Daoy (cell line): Measurements from ENCODE around the gene SBF1. TPM values are rescaled to one million over a fixed set of nuclear protein-coding genes. Genes with fewer than 3 reads are reported as not detected.
A peak's percentile ranks its signal among the peaks of the same experiment; 100 is the strongest.

ENCODE experiments used
- DNase-seq: peaks from one replicate; pipeline ENCODE4 v3.0.0-alpha.2; 2015; ENCODE audit warnings: low read depth
- total RNA-seq: library from RNA; depleted of rRNA; stranded (reverse); fragments of >200 nt; shearing (Covaris generic); gene quantifications from 2 replicates; pipeline ENCODE4 v1.2.3, GENCODE V29; 2014

The SBF1 gene
- total RNA-seq, 1 experiment from 2014 or later, result 40.5 TPM

GRCh38 chr22:50505776-50506610 is 31.2 kb upstream of the SBF1 start:
- DNase-seq, result peak; percentile 4

DNA sequence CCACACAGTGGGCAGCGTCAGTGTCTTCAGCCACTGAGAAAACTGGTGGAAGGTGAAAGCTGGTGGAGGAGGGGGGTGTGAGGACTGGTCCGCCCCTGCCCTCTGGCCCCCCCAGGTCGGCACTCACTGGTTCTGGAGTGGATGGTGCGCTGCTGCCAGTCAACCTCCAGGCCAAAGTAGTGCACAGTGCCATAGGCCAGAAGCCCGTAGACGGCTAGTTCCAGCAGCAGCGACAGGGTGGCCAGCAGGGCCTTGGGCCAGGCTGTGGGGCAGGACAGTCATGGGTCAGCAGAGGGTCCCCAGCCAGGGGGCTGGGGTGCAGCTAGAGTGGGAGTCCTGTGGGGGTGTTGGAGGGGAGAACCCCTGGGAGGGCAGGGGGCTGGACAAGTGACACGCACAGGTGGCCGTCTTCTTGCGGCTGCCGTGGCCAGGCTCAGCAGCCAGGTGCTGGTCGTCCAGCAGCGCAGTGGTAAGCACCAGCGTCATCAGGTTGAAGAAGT is 30.5 kb upstream of the SBF1 start:
- peak; percentile 1 for DNase-seq

DNA sequence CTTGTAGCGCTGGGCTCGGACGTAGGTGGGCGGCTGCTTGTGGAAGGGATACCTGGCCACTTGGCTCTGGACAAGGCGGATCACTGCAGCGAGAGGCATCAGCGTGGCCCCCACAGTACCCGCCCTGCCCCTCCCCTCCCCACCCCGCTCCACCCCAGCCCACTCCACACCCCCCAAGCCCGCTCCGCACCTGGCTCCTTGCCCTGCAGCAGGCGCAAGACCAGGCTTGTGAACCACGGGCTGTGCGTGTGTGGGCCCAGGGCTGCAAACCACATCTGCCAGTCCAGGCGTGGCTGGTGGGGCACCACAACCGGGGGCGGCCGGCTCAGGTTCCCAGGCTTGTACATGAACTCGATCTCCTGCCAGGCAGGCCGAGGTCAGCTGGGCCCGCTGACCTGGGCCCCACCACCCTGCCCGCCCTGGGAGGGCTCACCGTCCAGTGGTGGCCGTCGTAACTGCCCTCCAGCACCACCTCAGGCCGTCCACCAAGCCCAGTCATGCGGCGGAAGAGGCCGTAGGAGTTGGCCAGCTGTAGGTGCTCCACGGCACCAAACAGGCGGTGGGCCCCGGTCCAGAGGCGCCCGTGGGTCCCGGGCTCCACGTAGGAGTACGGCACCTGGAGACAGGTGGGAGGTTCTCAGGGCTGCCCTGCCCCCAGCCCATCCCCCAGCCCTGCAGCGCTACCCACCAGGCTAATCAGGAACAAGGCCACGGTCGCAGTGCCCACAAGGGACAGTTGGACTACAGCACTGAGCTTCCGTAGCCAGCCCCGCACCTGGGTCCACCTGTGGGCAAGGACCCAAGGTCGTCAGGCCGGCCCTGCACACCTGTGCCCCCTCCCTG is 29.8 kb upstream of the SBF1 start:
- DNase-seq, result peak; percentile 1

DNA sequence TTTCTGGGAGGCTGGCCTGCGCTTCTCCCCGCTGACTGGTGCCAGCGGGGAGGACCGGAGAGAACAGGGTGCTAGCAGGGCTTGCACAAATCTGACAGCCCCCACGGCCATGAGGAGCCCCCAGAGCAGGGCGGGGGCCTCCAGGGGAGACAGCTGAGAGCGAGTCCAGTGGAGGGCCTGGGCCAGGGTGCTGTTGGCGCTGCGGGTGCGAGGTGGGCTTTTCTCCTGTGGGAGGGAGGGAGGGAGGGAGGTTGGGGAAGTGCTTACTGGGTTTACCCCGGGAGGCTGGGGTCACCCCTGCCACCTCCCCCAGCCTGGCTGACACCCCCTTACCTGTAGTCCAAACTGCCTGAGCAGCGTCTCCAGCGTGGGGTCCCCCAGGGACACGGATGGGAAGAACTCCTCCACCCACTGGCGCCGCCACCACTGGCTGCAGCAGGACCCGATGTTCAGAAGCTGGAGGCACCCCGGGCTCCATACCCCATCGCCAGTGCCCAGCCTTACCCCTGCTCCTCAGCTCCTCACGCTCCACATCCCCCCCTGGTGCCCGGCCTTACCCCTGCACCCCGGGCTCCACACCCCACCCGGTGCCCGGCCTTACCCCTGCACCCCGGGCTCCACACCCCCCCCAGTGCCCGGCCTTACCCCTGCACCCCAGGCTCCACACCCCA is 28.8 kb upstream of the SBF1 start:
- DNase-seq, result peak; percentile 4

DNA sequence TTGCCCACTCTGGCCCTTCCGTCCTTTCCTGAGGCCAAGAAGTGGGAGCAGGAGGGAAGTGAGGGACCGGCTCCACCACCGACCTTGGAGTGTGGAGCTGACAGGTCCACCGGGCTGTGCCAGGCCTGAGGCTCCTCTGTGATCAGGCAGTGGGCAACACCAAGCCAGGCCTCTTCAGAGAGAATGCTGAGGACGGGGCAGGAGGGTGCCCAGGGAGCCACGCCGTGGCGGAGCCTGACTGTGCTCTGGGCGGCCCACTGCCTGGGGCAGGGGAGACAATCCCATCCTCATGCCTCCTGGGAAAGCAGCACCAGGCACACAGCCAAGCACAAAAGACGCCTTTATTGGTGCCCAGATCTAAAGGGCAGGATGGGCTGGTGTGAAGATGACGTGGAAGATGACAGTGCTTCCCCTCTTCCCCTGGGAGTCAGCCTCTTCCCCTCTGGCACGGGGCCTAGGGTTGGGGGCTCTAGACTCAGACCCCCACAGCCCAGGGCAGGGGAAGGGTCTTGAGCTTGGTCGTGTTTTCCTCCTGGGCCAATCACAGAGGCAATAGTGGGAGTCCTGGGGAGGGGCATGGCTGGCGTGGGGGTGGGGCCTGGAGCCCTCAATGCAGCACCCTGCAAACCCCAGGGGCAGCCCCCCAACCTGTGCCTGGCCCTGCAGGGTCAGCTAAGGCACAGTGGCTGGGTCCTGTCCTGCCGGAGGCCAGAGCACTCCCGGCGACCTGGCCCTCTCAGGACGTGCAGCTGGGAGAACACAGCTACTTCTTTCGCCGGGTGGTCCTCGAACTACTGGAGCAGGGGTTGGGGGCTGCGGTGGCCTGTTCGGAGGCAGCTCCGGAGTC is 28.0 kb upstream of the SBF1 start:
- peak; percentile 3 for DNase-seq

- peak; percentile 0 for DNase-seq
These were observed 27.3 kb upstream of the SBF1 start for GRCh38 chr22:50502096-50502495.

GRCh38 chr22:50500452-50500851 is 25.6 kb upstream of the SBF1 start:
- peak; percentile 4 for DNase-seq

DNA sequence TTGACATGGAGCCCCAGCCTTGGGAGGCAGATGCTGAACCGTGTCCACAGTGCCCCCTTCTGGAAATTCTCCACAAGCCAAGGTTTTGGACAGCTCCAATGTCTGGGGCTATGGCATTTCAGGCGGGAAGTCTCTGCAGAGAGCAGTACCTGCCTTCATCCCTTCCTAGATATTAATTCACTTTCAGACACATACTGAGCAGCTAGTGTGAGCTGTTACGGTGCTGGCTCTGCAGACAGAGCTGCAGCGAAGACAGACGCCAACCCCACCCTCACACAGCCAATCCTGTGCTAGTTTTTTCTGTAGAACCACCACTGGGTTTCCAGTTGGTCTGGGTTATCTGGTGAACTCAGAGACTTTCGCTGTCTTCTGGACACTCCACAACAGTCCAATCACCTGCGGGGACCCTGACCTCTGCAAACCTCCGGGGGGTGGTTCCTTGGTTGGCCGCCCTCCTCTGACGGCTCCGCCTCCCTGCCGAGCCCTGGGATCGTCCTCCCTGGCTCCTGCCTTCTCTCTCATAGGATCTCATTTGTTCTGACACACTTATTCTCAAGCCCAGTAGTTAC is 23.6 kb upstream of the SBF1 start:
- DNase-seq, result peak; percentile 77

GRCh38 chr22:50497093-50497492 is 22.3 kb upstream of the SBF1 start:
- DNase-seq, result peak; percentile 0

DNA sequence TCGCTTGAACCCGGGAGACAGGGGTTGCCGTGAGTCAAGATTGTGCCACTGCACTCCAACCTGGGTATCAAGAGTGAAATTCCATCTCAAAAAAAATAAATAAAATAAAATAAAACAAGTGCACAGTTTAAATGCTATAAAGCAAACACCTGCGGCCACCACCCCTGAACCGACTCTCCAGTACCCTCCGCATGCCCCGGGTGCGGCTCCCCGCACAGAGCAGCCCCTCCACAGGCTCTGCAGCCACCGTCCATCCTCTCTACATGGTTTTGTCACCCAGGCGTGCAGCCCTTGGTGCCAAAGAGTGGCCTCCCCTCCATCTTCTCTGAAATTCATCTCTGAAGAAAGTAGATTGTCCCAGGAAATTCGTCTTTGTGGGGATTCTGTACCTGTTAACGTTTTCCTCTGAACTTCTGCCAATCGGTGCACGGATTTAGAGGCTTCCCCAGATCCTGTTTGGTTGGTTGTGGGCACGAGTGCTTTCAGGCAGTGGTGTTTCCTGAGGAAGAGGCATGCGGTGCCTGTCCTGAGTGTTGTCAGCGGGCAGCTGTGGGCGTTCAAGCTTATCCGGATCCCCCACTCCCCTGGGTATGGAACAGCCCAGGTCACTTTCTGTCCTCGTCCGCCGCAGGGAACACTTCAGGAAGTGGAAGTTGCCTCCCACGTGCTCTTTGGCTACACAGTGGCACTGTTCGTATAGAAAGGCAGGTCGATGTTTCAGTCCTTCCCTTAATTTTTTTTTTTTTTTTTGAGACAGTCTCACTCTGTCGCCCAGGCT is 15.9 kb upstream of the SBF1 start:
- DNase-seq, result peak; percentile 2

GRCh38 chr22:50489363-50490243 is 14.8 kb upstream of the SBF1 start:
- peak; percentile 2 for DNase-seq

- DNase-seq, result peak; percentile 0
These were observed 14.1 kb upstream of the SBF1 start for GRCh38 chr22:50488886-50489285.

- no peak for DNase-seq
These were observed 13.3 kb upstream of the SBF1 start for GRCh38 chr22:50488006-50488677.

DNA sequence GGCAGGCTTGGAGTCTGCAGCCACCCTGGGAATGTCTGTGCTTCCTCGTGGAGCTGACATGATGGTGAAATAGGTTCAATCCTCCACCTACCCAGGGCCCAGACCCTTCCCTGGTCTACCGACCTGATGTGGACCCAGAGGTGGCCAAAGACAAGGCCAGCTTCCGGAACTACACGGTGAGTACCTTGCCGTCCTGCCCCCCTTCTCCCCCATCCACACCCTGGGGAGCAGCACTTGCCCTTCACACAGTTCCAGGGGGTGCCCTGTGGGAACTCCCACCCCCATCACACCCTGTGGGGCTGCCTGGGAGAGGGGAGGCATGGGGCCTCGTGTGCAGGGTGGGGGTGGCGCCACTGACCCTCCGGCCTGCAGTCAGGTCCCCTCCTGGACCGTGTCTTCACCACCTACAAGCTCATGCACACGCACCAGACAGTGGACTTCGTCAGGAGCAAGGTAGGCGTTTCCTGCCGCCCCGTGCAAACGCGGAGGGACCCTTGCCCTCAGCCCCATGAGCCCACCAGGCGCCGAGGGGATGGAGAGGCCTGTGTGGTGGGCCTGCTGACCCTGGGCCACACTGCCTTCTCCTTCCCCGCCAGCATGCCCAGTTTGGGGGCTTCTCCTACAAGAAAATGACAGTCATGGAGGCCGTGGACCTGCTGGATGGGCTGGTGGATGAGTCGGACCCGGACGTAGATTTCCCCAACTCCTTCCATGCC is 12.6 kb upstream of the SBF1 start:
- no peak for DNase-seq

DNA sequence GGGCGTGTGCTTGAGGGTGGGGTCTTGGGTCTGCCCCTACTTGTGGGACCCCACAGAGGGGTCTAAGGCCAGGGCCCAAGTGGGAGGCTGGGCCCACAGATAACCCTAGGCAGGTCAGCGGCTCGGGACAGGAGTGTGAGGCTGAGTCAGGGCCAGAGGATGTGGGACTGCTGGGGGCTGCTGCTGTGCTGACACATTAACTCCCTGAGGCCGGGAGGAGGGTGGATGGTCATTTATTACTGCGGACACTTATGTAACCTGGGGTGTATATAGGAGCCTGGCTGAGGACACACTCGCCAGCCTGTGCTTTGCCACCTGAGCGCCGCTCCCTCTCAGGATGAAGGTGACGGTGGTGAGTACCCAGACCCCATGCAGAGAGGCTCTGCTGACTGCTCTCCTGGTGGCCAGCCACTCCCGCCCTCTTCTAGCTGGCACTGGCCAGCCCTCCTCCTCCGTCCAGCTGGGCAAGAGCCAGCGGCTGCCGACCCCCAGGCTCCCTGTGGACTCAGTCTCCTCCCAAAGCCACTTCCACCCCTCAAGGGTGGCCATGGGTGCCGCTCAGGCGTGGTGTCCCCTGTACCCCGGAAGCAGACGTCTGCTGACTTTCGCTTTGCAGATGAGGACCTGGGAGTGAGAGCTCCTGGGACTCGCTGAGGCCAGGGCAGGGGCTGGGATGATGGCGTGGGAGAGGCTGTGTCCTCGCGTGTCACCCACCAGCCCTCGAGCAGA is 11.9 kb upstream of the SBF1 start, which contains the start of gene MIOX:
Gene MIOX (plus strand): TSS at position 299 of the 729 bp plus-strand sequence. CDS start 39 bp downstream, at position 338.
- DNase-seq, result peak; percentile 29

DNA sequence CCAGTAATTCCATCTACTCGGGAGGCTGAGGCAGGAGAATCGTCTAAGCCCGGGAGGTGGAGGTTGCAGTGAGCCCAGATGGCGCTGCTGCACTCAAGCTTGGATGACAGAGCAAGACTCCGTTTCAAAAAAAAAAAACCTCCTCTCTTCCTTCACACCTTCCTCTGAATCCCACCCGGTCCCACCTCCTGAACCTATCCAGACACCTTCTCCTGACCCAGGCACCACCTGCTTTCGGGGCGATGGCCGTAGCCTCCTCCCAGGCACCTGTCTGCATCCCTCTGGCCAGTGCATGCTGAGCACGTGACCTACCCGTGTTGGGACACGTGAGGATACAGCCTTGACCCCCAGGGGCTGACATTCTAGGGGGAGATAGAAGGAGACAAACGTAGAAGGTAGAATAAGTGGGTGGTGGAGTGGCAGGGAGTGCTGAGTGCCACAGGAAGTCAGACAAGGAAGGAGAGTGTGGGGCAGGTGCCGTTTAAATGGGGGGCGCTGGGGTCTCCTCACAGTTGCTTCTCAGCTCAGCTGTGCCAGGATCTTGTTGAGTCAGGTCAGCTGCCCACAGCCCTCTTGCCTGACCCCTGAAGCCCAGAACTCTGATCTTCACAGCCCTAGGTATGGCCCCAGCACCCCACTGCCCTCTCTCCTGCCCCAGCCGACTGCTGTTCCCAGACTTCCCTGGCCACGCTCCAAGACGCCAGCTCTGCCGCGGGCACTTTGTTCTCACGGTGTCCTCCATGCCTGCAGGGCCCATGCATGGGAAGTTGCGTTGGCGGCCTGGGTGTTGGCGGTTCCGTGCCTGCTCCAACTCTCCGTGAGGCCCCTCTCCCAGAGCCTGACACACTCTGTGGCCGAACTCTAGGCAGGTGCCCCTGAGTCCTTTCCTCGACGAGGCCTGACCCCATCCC is 10.6 kb upstream of the SBF1 start:
- DNase-seq, result peak; percentile 59
